SH-SY5Y (cell line): ENCODE data around the gene MANEA.

Source experiments
- GATA2 ChIP-seq: IDR thresholded peaks from 2 replicates; pipeline ENCODE4 v1.6.1; 2011; ENCODE audit warnings: mild to moderate bottlenecking, low read depth, low read length
- GATA3 ChIP-seq: IDR thresholded peaks from 2 replicates; pipeline ENCODE4 v1.6.1; 2011; ENCODE audit warnings: low read depth, mild to moderate bottlenecking, low read length, moderate library complexity

DNA sequence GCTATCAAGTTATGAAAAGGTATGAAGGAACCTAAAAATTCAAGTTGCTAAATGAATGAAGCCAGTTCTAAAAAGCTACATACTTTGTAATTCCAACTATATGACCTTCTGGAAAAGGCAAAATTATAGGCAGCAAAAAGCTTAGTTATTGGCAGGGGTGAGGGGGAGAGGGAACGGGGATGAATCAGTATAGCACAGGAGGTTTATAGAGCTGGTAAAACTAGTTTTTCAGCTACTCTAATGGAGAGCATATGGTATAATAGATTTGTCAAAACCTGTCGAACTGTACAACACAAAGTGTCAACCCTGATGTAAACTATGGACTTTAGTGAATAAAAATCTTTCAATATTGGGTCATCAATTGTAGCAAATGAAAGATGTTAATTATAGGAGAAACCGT is 18.7 kb downstream of the MANEA start:
- TF ChIP-seq GATA3: no peak
- no peak for TF ChIP-seq GATA2
